T-helper 2 cell treated with Interferon-gamma antibody and Interleukin-4, amounts not matched to agents 100 ng/mL and 5 ng/mL, for 36 hours (primary cell): ENCODE results near the gene GALNT5. TPM values are rescaled to one million over a fixed set of nuclear protein-coding genes. Genes with fewer than 3 reads are reported as not detected.

Source experiments
- intact Hi-C: fragments of 100-400 bp; cut with micrococcal nuclease; formaldehyde crosslinking; loops from one replicate; pipeline ENCODE4 v1.15.1; 2023
- total RNA-seq: library from RNA; stranded (reverse); gene quantifications from 2 replicates; pipeline ENCODE4 v1.2.3, GENCODE V29; 2022

Gene GALNT5
- total RNA-seq, 1 donor from 2014 or later: not detected

DNA sequence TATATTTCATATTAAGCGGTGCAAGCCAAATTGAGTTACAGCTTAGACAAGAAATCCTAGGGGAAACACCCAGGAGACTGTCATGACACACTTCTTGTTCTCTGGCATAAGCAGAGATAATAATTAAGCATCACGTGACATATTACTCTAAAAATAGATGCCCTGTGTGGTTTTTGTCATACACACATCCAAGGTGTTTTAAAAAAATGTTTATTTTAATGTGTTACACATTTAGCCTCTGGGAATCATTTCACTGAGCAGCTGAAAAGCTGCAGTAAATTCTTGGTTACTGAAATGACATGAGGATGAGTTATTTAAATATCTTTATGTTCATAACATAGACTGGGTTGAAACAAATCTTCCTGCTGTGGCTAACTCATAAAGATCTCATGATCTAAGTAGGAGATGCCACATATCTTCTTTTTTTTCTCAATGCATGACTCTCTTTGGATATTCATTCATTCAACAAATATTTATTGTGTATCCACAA lies 106.2 kb downstream of the GALNT5 start:
- intact Hi-C loops: no loop called here

Other genes starting within 250 kb of the GALNT5 start
- gene ERMN, start 68.1 kb downstream of the GALNT5 start, total RNA-seq: 3.7 TPM in 2 replicates
- 195 and 203 TPM in 2 replicates for gene CYTIP, start 186.4 kb downstream of the GALNT5 start, total RNA-seq